GM18519 (cell line): ENCODE results near the gene SAFB.
"Not testable (repeated sequence)": the region's sequence is repeated elsewhere in the genome, so short reads cannot be mapped to it uniquely, and the experiment has no call there.

Experiments used
- ATAC-seq: cut with Tn5 transposase; IDR thresholded peaks from one replicate; pipeline ENCODE4 v1.9.1; 2021; ENCODE audit warnings: mild to moderate bottlenecking, moderate library complexity; ENCODE audit not compliant: unreplicated experiment, low FRiP score

SAFB gene

GRCh38 chr19:5594521-5594950 lies 28.3 kb upstream of the SAFB start:
- ATAC-seq: no peak

- ATAC-seq: no peak
These were observed 27.8 kb upstream of the SAFB start for GRCh38 chr19:5595129-5595528.

GRCh38 chr19:5595745-5596144 lies 27.1 kb upstream of the SAFB start:
- ATAC-seq: no peak

GRCh38 chr19:5600797-5601196 lies 22.1 kb upstream of the SAFB start:
- no peak for ATAC-seq

GRCh38 chr19:5603626-5604025 lies 19.3 kb upstream of the SAFB start:
- no peak for ATAC-seq

- no peak for ATAC-seq
These were observed 17.5 kb upstream of the SAFB start for GRCh38 chr19:5605362-5605761.

- no peak for ATAC-seq
These were observed 15.3 kb upstream of the SAFB start for GRCh38 chr19:5607318-5608275.

- ATAC-seq: no peak
These were observed 14.6 kb upstream of the SAFB start for GRCh38 chr19:5608291-5608690.

- not testable (repeated sequence) for ATAC-seq
These were observed 14.1 kb upstream of the SAFB start for GRCh38 chr19:5608766-5609165.

- ATAC-seq: no peak
These were observed 12.9 kb upstream of the SAFB start for GRCh38 chr19:5609881-5610448.

- ATAC-seq: no peak
These were observed 9.7 kb upstream of the SAFB start for GRCh38 chr19:5612891-5613865.

GRCh38 chr19:5615756-5616327 lies 7.0 kb upstream of the SAFB start:
- no peak for ATAC-seq

GRCh38 chr19:5617080-5617479 lies 5.8 kb upstream of the SAFB start:
- ATAC-seq: no peak

- ATAC-seq: no peak
These were observed 4.3 kb upstream of the SAFB start for GRCh38 chr19:5618591-5618990.

GRCh38 chr19:5619946-5620345 lies 2.9 kb upstream of the SAFB start:
- no peak for ATAC-seq

GRCh38 chr19:5621311-5621944 lies 1.5 kb upstream of the SAFB start:
- ATAC-seq: no peak

- ATAC-seq: no peak
These were observed 878 bp upstream of the SAFB start for GRCh38 chr19:5621945-5622464.

GRCh38 chr19:5623397-5624017 lies 624 bp downstream of the SAFB start:
- ATAC-seq: no peak

- ATAC-seq: no peak
These were observed 1.3 kb downstream of the SAFB start for GRCh38 chr19:5624018-5624663.
